NCI-H748 (cell line): ENCODE measurements around the gene TNFSF13B.
A peak's percentile ranks its signal among the peaks of the same experiment; 100 is the strongest.
"Not testable (repeated sequence)": the region's sequence is repeated elsewhere in the genome, so short reads cannot be mapped to it uniquely, and the experiment has no call there.

ENCODE experiments used
- DNase-seq: peaks from one replicate; lab custom pipeline; 2025; ENCODE audit not compliant: unreplicated experiment; lab: John Stamatoyannopoulos, UW

TNFSF13B gene, protein sequence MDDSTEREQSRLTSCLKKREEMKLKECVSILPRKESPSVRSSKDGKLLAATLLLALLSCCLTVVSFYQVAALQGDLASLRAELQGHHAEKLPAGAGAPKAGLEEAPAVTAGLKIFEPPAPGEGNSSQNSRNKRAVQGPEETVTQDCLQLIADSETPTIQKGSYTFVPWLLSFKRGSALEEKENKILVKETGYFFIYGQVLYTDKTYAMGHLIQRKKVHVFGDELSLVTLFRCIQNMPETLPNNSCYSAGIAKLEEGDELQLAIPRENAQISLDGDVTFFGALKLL

DNA sequence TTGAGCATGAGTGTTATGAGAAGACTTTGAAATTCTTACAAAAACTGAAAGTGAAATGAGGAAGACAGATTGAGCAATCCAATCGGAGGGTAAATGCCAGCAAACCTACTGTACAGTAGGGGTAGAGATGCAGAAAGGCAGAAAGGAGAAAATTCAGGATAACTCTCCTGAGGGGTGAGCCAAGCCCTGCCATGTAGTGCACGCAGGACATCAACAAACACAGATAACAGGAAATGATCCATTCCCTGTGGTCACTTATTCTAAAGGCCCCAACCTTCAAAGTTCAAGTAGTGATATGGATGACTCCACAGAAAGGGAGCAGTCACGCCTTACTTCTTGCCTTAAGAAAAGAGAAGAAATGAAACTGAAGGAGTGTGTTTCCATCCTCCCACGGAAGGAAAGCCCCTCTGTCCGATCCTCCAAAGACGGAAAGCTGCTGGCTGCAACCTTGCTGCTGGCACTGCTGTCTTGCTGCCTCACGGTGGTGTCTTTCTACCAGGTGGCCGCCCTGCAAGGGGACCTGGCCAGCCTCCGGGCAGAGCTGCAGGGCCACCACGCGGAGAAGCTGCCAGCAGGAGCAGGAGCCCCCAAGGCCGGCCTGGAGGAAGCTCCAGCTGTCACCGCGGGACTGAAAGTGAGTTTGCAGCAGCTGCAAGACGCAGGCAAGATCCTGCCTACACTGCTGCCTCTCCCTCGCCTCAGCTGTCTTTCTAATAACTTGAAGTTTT lies at the start of gene TNFSF13B:
TSS of gene TNFSF13B (plus strand) at position 118 of the 728 bp plus-strand sequence. CDS start at position 296, 178 bp downstream.
- DNase-seq = no peak

DNA sequence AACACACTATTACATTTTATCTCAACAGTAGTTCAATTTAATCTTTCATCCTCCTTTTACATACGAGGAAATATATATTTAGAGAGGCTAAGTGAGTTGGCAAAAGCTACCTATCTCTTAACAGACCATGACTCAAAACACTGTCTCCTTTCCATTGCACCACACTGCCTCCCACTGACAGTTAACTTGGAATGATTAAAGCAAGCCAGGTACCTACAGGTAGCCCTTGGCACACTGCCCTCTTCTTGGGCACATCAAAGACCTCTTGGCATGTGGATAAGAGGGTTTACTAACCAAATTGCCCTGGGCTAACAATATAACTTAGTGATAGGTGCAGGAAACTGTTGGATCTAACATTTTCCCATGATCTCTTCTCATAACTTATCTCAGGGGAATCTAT lies 49.5 kb upstream of the TNFSF13B start:
- DNase-seq = peak; percentile 70

DNA sequence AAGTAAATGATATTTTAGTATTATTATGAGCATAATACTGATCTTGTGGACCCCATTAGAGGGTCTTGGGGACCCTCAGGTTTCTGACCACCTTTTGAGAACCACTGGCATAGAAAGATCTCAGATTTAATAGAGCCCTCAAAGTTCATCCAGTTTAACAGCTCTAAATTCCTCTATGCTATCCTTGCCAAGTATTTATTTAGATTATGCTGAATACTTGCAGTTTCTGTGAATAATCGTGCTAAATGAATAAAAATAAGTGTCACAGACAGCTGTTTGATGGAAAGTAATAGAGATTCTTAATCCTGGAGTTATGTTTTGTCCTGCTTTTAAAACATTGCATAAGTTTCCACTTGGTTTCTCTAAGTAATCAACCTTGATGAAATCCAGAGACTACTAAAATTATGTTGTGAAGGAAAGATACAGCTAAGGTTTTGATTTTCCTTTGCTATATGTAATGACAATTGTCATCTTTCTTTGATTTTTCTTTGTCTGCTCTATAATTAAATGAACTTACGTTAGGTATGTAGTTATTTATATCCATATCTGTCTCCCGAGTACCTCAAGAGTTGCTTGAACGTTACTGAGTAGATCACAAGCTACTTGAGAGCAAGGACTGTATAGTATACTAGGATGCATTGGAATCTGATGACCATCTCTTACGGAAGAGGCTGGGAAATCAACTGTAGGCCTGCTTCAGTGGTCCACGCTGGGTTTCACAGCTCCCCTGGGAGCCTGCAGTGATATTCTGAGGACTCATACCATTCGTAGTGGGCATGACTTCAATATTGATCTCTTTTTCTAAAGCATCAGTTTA lies 45.6 kb upstream of the TNFSF13B start:
- DNase-seq = no peak

DNA sequence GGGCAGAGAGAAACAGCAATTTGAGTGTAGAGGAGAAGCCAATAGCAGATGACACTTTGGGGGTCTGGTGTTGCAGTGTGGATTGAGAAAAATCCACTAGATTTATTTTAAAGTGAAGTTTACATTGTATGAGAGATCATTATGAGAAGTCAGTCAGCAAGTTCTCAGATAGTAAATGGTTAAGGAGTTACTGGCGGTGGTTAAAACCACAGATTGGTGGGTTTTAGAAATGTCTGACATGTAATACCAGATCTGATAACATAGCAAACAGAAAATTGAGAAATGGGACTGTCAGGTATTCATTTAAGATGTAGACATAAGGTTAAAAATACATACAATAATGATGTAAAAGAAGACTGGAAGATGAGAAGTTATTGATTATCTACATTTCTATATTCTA lies 44.1 kb upstream of the TNFSF13B start:
- DNase-seq = no peak

DNA sequence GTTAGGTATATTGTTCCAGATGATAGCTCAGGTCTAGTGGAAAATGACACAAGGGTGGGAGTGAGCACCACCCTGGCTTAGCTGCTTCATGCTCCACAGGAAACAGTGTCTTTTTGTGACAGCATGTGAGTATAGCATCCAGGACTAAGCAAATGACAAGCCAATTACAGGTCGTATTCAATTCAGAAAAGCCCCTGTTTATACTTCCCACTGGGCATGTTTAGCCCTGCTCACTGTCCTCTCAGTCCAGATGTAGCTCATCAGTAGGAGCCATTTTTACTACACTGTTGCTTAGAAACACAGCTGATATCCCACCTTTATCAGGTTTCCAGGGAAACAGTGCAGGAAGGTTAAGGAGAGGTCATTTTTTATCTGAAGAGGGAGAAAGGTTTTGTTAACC lies 43.3 kb upstream of the TNFSF13B start:
- peak; percentile 99 for DNase-seq

DNA sequence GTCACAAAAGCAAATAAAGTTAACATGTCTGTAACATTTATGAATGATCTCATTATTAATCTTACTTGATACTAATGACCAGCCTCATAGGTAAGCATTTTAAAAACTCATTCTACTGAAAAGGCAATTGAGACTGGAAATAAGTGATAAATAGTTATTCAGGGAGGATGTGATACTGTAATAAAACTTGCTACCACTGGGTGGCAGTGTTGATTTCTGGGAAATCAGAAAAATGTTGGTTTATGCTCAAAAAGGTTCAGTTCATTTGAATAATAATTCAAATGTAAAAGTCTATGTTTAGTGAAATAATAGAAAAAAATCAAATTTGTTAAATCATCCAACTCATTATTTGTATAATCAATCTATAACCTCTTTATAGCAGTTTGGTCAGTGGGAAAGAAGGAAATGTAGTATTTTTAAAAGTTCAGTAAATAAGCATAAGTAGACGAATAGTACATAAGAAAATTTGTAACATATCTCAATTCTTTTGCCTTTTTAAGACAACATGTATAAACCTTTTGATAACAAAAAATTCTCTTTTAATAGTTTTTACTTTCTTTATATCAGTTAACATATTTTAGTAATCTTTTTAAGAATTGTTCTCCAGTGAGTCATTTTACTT lies 41.8 kb upstream of the TNFSF13B start:
- DNase-seq = peak; percentile 67

DNA sequence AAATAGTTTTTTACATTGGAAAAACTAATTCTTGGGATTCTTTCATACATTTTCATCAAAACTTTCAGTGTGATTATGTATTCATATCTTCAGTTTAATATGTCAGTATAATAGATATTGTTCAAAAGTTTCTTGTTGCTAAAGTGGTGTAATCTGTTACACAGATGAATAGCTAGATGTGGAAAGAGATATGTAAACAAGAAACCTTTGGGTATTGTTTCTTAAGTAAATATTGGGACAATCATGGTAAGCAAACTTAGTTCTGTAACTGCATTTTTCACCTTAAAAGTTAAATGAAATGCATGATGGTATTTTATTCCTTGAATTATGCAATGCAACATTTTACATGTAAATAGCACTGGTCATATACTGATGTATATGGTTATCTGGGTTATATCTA lies 39.1 kb upstream of the TNFSF13B start:
- no peak for DNase-seq

DNA sequence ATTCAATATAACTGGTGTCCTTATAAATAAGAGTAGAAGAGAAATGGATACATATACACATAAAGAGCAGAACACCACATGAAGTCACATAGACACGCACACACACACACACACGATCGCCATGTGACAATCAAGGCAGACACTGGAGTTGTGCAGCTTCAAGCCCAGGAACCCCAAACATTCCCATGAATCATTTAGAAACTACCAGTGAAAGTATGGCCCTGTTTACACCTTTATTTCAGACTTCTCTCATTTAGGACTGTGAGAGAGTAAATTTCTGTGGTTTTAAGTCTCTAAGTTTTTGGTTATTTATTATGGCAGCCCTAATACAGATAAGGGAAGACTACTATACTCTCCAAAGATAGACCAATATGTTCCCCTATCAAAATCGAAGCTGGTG lies 20.4 kb upstream of the TNFSF13B start:
- no peak for DNase-seq

DNA sequence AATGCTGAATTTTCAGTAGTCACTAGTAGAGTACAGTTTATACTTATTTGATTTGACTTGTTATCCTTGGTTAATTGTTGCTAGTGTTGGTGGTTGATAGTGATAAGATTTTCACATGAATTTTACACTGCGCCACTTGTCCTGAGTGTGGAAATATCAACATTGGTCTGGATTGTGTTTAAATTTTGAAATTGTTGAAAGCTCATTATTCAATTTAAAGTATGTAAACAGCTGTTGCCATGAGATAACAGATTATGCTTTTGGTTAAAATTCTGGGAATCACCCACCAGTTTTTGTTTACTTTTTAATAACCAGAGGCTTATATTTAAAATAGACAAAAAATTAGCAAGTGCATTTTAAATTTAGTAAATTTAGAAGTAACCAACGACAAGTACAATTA lies 12.3 kb upstream of the TNFSF13B start:
- DNase-seq = no peak

DNA sequence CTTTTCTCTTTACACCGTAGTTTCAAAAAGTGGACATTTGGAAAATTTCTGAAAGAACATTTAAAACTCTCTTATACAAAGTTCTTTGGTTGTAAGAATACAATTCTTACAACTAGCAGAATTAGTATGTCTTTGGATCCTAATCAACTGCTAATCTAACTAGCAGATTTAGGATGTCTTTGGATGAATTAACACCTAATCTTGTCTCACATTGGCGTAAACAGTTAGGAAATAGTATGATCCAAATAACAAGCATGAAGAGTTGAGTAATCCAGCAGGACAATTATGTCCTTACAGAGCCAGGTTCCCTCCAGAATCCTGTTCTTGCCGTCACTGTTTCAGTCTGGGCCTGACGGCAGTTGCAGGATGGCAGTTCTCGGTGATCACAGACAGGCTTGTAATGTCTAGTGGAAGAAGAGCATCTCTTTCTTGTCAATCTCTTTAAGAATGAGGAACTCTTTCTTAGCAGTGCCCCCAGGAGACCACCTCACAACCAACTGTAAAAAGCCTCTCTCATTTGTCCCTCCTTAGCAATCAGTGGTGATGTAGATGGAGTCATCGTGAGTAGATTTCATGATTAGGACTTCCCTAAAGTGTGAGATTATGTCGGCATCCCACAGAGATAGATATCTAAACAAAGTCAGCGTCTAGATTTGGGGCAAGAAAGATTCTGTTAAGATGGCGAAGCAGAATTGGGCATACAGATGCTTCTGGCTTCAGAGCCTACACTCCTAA lies 5.7 kb upstream of the TNFSF13B start:
- DNase-seq = no peak

DNA sequence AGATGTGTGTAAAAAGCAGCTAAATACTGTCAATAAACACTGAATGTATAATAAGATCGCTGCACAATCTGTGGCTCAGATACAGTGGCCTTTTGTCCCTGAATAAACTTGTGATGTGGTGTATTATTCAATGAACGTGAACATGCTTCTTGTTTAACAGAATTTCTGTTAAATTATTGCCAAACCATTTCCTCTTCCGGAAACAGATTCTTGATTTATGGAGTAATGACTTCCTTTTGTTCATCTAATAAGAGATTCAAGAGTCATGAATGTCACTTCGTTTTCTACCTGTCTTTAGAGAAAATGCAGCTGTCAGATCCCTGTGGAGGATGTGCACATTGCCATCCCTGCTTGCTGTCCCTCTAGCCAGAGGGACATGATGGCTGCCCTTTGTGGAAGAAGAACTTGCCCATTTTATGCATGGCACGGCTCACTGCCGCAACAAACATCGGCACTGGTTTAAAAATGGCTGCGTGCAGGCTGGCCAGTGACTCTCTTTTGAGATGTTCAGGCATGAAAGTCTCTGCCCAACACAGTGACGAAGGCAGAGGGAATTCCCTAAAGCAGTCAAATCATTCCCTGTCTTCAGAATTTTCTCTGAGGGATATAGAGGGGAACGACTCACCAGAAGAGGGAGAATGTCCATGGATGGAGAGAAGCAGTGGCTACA lies 3.1 kb upstream of the TNFSF13B start:
- DNase-seq = no peak

DNA sequence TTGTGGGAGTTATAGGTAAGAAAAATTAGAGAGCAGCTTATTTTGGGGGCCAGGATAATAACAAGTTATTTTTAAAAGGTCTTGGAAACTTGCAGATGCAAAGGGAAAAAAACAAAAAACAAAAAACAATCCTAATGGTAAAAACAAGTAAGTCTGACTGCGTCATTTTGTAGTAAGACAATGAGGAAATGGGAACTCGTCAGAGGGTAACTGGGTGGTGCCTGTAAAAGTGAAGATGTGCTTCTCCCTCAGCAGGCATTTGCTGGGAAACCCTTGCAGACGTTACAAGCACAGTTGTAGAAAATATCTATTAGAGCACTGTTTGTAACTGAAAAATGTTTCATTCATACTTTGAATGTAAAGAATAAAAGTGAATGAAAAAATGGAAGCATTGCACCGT lies 2.2 kb upstream of the TNFSF13B start:
- no peak for DNase-seq

DNA sequence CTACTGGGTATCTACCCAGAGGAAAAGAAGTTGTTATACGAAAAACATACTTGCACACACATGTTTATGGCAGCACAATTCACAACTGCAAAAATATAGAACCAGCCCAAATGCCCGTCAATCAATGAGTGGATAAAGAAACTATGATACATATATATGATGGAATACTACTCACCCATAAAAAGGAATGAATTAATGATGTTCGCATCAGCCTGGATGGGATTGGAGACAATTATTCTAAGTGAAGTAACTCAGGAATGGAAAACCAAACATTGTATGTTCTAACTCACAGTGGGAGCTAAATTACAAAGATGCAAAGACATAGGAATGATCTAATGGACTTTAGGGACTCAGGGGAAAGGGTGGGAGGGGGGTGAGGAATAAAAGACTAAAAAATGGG lies 1.7 kb upstream of the TNFSF13B start:
- DNase-seq = not testable (repeated sequence)

DNA sequence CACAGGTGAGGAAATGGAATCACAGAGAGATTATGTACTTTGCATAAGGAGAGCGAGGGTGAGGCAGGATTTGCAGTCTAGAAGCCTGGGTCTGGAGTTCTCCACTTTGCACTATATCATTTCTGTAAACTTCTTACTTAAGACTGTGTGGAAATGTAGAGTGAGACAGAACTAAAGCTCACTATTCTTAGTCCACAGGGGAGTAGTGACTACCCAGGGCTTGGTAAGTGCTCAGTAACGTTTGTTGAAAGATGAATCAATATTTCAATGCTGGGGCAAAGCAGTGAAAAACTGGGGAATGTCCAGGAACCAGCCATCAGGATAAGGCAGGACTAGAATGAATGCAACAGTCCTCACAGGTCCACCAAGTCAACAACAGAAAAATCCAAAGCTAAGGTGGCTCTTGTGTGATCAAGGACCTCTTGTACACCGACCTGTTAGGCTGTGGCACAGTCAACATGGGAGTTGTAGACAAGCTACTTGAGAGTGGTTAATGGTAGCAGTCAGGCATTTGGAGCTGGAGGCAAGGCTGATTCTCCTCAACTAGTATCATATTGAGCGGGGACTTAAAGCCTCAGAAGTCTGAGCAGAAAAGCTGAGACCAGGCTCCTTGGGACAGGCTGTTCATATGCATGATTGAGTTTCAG lies 929 bp upstream of the TNFSF13B start:
- no peak for DNase-seq

DNA sequence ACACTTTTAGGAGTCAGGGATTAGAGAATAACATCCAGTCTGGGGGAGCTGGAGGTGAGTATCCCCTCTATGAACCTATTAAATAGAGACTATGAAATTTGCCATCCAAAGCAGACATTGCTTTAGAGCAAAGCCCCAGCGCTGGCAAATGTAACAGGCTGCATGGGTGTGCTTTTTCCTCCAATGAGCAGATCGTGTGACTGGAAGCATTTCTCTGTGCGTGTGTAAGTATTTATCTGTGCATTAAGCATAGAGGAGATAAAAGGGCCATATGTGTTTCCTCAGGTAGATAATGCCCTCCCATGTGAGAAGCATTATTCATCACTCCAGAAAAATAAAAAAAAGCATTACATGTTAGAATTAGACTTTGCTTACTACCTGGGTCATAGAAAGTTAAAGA lies 924 bp downstream of the TNFSF13B start:
- no peak for DNase-seq

DNA sequence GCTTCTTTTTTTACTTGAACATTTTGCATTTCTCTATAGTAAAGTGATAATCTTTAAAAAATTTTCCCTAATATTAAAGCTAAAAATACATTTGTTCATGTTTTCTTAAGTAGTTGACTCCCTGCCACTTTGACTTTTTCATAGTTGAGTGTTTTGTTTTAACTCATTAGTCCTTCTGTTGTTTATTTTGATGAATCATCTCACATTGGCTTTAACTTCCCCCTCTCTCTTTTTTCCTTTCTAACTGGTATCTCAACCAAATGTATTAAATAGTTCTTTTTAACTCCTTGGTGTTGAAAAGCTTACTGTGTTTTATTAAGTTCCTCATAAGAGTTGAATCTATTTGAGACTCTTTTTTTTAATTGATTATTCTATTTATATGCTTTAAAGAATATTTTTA lies 2.8 kb downstream of the TNFSF13B start:
- no peak for DNase-seq

DNA sequence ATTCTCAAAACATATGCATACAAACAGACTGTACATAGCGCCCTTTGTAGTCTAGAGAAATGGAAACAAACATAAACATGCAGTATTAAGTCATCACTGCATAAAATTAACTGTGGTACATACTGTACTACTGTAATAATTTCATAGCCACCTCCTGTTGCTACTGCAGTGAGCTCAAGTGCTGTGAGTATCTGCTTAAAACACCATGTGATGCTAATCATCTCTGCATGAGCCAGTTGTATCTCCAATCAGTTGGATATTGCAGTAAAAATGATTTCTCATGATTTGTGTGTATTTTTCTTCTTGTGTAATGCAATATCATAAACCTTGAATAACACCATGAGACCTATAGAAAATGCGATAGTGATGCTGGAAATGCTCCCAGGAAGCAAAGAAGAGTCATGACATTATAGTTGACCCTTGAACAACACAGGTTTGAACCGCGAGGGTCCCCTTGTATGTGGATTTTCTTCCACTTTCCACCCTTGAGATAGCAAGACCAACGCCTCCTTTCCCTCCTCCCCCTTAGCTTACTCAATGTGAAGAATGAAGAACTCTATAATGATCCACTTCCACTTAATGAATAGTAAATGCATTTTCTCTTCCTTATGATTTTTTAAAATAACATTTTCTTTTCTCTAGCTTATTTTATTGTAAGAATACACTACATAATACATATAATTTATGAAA lies 4.1 kb downstream of the TNFSF13B start:
- no peak for DNase-seq

DNA sequence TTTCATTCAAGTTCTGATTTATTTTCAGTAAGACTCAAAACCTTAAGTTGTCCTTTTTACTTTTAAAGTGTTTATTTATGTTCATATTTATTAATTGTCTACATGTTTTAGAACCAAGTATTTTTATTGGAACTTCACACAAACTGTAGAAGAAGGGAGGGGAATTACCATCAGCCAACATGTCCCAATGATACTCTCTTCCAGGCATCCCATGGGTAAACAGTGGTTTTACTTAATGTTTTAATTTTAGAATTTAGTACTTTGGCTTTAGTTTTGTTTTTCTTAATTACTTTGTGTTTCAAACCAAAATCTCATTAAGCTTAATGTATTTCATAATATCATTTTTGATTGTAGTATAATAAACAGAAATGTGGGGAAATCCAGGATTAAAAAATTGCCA lies 5.2 kb downstream of the TNFSF13B start:
- no peak for DNase-seq

DNA sequence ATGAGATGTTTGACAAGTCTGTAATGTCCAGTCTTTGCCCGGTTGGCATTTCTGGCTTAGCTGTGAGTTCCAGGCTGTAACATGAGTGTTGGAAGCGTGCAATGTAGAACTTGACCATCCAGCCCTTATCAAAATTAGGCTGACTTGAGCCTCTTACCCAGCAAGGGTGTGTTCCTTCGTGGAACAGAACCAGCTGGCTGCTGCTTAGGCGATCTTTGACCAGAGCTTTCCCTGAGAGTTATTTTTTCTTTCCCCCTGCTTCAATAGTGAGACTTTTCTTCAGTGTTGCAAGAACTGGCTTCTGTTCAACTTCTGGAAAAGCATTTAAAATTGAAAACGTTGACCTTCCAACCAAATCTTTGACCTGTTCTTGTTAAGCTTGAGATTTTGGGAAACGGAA lies 6.5 kb downstream of the TNFSF13B start:
- DNase-seq = no peak
